OCI-LY1 (cell line): ENCODE measurements around the gene FBXW11.

Experiments
- H2AFZ ChIP-seq: fragments of 200-600 bp; sonication (generic), shearing (Covaris generic); 2 replicates; pipeline ENCODE4 v1.6.0; 2014; ENCODE audit warnings: antibody characterized with exemption, mild to moderate bottlenecking, low read length
- H3F3A ChIP-seq: fragments of 200-600 bp; sonication (generic), shearing (Covaris generic); 2 replicates; pipeline ENCODE4 v1.6.0; 2014; ENCODE audit warnings: mild to moderate bottlenecking, antibody characterized with exemption, low read length, moderate library complexity; ENCODE audit not compliant: insufficient read depth
- H3K27ac ChIP-seq: fragments of 200-600 bp; sonication (generic); 2 replicates; pipeline ENCODE4 v1.5.1; 2014; ENCODE audit warnings: low read length, mixed run types, mild to moderate bottlenecking, low read depth; ENCODE audit not compliant: poor library complexity, severe bottlenecking
- H3K27me3 ChIP-seq: fragments of 200-600 bp; sonication (generic); 2 replicates; pipeline ENCODE4 v1.6.0; 2014; ENCODE audit warnings: antibody characterized with exemption, mild to moderate bottlenecking, low read length, moderate library complexity; ENCODE audit not compliant: insufficient read depth
- H3K36me3 ChIP-seq: fragments of 200-600 bp; sonication (generic); 2 replicates; pipeline ENCODE4 v1.6.1; 2014; ENCODE audit warnings: mild to moderate bottlenecking, antibody characterized with exemption, low read length, moderate library complexity, mixed read lengths; ENCODE audit not compliant: insufficient read depth
- H3K4me1 ChIP-seq: fragments of 200-600 bp; sonication (generic); 2 replicates; pipeline ENCODE4 v1.5.1; 2014; ENCODE audit warnings: mild to moderate bottlenecking, low read length, moderate library complexity; ENCODE audit not compliant: insufficient read depth, severe bottlenecking
- H3K4me2 ChIP-seq: fragments of 200-600 bp; sonication (generic), shearing (Covaris generic); 2 replicates; pipeline ENCODE4 v1.6.1; 2014; ENCODE audit warnings: low read length
- H3K4me3 ChIP-seq: fragments of 200-600 bp; sonication (generic); 2 replicates; pipeline ENCODE4 v1.5.1; 2014; ENCODE audit warnings: low read length, low read depth, mild to moderate bottlenecking, mixed read lengths; ENCODE audit not compliant: poor library complexity, severe bottlenecking
- H3K79me2 ChIP-seq: fragments of 200-600 bp; shearing (Covaris generic); 2 replicates; pipeline ENCODE4 v1.6.1; 2016; ENCODE audit warnings: mixed run types, low read length, mixed read lengths; ENCODE audit not compliant: insufficient read depth
- H3K9ac ChIP-seq: fragments of 200-600 bp; sonication (generic), shearing (Covaris generic); 2 replicates; pipeline ENCODE4 v1.6.1; 2014; ENCODE audit warnings: mild to moderate bottlenecking, low read length, mixed read lengths
- H3K9me2 ChIP-seq: fragments of 200-600 bp; sonication (generic), shearing (Covaris generic); 2 replicates; pipeline ENCODE4 v1.6.1; 2014; ENCODE audit warnings: low read depth, mild to moderate bottlenecking, low read length, mixed read lengths
- H3K9me3 ChIP-seq: fragments of 200-600 bp; shearing (Covaris generic); 2 replicates; pipeline ENCODE4 v1.6.1; 2014; ENCODE audit warnings: low read length, mixed read lengths
- H4K20me1 ChIP-seq: fragments of 200-600 bp; sonication (generic), shearing (Covaris generic); 2 replicates; pipeline ENCODE4 v1.6.0; 2016; ENCODE audit warnings: mild to moderate bottlenecking, low read length; ENCODE audit not compliant: insufficient read depth
- EZH2 ChIP-seq: fragments of 200-600 bp; sonication (generic), shearing (Covaris generic); IDR thresholded peaks from 2 replicates; pipeline ENCODE4 v1.8.0; 2017; ENCODE audit warnings: borderline replicate concordance, mixed run types, mild to moderate bottlenecking, antibody characterized with exemption, low read length, moderate library complexity, mixed read lengths
- TF ChIP-seq, protein P1 (sequence below): fragments of 200-600 bp; sonication (generic), shearing (Covaris generic); IDR thresholded peaks from 2 replicates; pipeline ENCODE4 v1.5.1; 2017; ENCODE audit warnings: mild to moderate bottlenecking, antibody characterized with exemption, low read length, moderate library complexity, mixed read lengths

The FBXW11 gene

DNA sequence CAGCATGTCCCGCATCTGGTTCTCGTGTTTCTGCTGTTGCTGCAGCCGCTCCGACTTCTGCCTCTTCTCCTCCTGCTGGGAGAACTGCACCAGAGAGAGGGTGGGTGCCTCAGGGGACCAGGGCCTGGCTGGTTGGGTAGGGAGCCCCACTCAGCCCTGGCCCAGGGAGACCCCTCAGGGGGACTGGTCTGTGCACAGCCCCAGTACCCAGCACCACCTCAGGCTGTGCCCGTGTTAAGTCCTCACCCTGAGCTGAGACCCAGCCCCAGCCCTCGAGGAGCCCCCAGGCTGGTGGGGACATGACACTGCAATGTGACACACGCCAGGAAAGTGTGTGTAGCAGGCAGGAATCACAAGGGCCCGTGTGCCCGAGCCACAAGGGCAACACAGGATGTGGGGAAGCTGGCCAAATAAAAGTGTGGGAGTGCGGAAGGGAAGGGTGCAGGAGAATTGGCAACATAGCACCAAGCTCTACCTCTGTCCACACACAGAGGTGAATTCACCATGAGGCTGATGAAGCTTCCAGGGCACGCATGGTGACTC lies 48.2 kb upstream of the FBXW11 start:
- Histone ChIP-seq H3K4me1 (no peaks in the 10 kb centered on the region), H3K4me3 (no peak overlapping the region), H3K27ac (no peak overlapping the region), H3K36me3 (peaks cover 68% of the 10 kb centered on the region), H4K20me1 (no peaks in the 10 kb centered on the region), H3K4me2 (no peak overlapping the region), H3K79me2 (no peaks in the 10 kb centered on the region), H3K9me2 (no peaks in the 10 kb centered on the region), H3F3A (no peaks in the 10 kb centered on the region), H2AFZ (no peak overlapping the region), H3K9ac (no peak overlapping the region), H3K27me3 (no peaks in the 10 kb centered on the region), H3K9me3 (no peaks in the 10 kb centered on the region)
- no peak for TF ChIP-seq EZH2
- TF ChIP-seq, protein P1, sequence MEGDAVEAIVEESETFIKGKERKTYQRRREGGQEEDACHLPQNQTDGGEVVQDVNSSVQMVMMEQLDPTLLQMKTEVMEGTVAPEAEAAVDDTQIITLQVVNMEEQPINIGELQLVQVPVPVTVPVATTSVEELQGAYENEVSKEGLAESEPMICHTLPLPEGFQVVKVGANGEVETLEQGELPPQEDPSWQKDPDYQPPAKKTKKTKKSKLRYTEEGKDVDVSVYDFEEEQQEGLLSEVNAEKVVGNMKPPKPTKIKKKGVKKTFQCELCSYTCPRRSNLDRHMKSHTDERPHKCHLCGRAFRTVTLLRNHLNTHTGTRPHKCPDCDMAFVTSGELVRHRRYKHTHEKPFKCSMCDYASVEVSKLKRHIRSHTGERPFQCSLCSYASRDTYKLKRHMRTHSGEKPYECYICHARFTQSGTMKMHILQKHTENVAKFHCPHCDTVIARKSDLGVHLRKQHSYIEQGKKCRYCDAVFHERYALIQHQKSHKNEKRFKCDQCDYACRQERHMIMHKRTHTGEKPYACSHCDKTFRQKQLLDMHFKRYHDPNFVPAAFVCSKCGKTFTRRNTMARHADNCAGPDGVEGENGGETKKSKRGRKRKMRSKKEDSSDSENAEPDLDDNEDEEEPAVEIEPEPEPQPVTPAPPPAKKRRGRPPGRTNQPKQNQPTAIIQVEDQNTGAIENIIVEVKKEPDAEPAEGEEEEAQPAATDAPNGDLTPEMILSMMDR: no peak

DNA sequence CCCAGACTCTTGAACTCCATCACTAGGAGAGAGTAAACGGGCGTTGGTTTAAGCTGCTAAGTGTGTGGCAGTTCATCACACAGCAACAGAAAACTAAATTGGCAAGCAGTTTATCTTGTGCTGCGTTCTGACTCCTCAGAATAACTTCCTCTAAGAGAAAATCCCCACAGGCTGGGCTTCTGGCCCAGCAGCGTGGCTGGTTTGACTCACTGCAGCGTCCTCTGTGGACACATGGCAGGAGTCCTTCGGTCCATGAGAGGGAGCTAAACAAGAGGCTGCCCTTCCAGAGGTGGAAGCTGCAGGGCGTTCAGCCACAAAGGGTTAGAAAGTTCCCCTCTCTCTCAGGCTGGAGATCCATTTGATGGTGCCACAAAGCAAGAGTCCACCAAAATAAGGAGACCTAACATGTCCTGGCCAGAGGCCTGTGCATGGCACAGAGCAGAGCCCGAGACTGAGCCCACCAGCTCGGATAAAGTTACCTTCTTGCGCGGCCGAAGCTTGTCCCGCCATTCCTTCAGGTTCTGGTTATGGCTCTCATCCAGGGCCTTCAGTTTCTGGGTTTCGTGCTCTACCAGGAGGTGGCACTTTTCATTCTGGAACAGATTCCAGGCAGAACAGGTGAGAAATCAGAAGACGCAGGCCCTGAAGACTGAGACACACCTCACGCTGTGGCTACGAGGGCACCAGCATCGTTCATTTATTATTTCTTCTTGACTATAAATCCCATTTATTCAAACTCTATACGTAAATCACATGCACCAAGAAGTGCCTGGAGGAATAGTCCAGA lies 46.2 kb upstream of the FBXW11 start:
- Histone ChIP-seq H3K4me1 (no peaks in the 10 kb centered on the region), H3K79me2 (no peaks in the 10 kb centered on the region), H3K9me2 (no peaks in the 10 kb centered on the region), H3K4me2 (no peak overlapping the region), H3K27me3 (no peaks in the 10 kb centered on the region), H3K9me3 (no peaks in the 10 kb centered on the region), H3K27ac (no peak overlapping the region), H3K4me3 (no peak overlapping the region), H3K9ac (no peak overlapping the region), H4K20me1 (no peaks in the 10 kb centered on the region), H3F3A (no peaks in the 10 kb centered on the region), H2AFZ (no peak overlapping the region), H3K36me3 (peaks cover 68% of the 10 kb centered on the region)
- no peak for TF ChIP-seq EZH2
- TF ChIP-seq, protein P1: no peak

DNA sequence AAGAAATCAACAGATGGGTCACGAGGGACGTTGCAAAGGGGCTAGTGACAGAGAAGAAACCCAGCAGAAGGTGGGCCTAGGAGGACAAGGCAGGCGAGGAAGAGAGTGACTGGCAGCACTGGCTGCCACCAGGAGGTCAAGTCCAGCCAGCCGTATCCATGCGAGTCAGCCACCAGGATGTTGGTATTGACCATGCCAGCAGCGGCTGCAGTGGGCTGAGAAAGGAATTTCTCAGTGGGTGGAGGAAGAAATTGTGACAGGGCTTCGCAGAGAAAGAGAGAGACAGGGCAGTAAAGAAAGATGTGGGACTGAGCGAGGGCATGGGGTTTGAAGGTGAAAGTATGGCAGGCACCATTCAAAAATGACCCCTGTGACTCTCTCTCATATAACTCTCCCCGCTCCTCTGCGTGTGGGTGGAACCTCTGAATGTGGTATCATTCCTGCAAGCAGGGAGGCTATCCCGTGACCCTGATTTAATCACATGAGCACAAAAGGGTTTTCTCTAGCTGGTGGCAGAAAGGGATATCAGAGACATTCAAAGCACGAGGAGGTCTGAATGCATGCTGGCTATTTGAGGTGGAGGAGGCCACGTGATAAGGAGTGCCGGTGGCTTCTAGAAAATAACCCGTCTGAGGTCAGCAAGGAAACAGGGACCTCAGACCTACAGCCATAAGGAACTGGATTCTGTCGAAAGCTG lies 45.4 kb upstream of the FBXW11 start:
- H3F3A ChIP-seq: no peaks in the 10 kb centered on the region
- no peaks in the 10 kb centered on the region for H3K27me3 ChIP-seq
- peaks cover 70% of the 10 kb centered on the region for H3K36me3 ChIP-seq
- no peak overlapping the region for H2AFZ ChIP-seq
- H3K9ac ChIP-seq: no peak overlapping the region
- no peaks in the 10 kb centered on the region for H3K9me3 ChIP-seq
- no peaks in the 10 kb centered on the region for H3K4me1 ChIP-seq
- no peaks in the 10 kb centered on the region for H3K9me2 ChIP-seq
- H3K4me2 ChIP-seq: no peak overlapping the region
- H3K27ac ChIP-seq: no peak overlapping the region
- H4K20me1 ChIP-seq: no peaks in the 10 kb centered on the region
- H3K4me3 ChIP-seq: no peak overlapping the region
- H3K79me2 ChIP-seq: no peaks in the 10 kb centered on the region
- no peak for TF ChIP-seq EZH2
- TF ChIP-seq, protein P1: no peak
